PFSK-1 (cell line): ENCODE measurements around the gene OSBPL10.

ENCODE experiments used
- POLR2AphosphoS5 ChIP-seq: IDR thresholded peaks from 2 replicates; pipeline ENCODE4 v1.6.1; 2012; ENCODE audit warnings: low read depth, mild to moderate bottlenecking, control low read depth, low read length, moderate library complexity
- SIN3A ChIP-seq: IDR thresholded peaks from 2 replicates; pipeline ENCODE4 v1.6.1; 2012; ENCODE audit warnings: mild to moderate bottlenecking, low read length, moderate library complexity, borderline replicate concordance; ENCODE audit not compliant: insufficient read depth
- TAF1 ChIP-seq: IDR thresholded peaks from 2 replicates; pipeline ENCODE4 v1.6.1; 2012; ENCODE audit warnings: low read length, control low read depth, borderline replicate concordance; ENCODE audit not compliant: insufficient read depth
- TF ChIP-seq, protein P1 (sequence below), 2 experiments: IDR thresholded peaks; 2 replicates each; pipeline versions ENCODE4 v1.6.1 to v1.8.0; 2011 to 2012; ENCODE audit warnings: low read depth in 2 of 2, low read length in 2 of 2, control low read depth in 1 of 2, inconsistent platforms in 1 of 2, mild to moderate bottlenecking in 1 of 2, moderate library complexity in 1 of 2; ENCODE audit not compliant: insufficient read depth in 1 of 2

DNA sequence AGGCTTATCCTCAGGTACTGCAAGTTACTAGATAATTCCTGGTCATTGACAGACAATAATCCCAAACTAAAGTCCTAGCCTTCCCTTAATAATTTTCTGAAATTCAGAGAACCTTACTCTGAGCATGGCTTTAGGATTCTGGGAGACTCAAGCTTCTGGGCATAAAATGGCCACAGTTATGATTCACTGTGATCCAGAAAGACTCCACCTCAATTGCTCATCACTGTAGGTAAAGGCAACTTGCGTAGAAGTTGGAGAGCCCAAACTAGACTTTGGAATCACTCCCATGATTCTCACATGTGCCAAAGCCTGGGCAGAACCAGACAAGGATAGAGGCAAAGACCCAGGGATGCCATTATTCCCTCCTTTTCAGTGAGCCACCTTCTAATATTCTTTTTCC is 195.3 kb downstream of the OSBPL10 start:
- TF ChIP-seq POLR2AphosphoS5 (no peak), TAF1 (no peak), SIN3A (no peak)
- TF ChIP-seq, protein P1, sequence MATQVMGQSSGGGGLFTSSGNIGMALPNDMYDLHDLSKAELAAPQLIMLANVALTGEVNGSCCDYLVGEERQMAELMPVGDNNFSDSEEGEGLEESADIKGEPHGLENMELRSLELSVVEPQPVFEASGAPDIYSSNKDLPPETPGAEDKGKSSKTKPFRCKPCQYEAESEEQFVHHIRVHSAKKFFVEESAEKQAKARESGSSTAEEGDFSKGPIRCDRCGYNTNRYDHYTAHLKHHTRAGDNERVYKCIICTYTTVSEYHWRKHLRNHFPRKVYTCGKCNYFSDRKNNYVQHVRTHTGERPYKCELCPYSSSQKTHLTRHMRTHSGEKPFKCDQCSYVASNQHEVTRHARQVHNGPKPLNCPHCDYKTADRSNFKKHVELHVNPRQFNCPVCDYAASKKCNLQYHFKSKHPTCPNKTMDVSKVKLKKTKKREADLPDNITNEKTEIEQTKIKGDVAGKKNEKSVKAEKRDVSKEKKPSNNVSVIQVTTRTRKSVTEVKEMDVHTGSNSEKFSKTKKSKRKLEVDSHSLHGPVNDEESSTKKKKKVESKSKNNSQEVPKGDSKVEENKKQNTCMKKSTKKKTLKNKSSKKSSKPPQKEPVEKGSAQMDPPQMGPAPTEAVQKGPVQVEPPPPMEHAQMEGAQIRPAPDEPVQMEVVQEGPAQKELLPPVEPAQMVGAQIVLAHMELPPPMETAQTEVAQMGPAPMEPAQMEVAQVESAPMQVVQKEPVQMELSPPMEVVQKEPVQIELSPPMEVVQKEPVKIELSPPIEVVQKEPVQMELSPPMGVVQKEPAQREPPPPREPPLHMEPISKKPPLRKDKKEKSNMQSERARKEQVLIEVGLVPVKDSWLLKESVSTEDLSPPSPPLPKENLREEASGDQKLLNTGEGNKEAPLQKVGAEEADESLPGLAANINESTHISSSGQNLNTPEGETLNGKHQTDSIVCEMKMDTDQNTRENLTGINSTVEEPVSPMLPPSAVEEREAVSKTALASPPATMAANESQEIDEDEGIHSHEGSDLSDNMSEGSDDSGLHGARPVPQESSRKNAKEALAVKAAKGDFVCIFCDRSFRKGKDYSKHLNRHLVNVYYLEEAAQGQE (IDR thresholded peaks at IDR 0.05; ENCODE audit: insufficient read depth in 1 of 2, low read depth in 2 of 2, low read length in 2 of 2), result no peak
